Panc1 (cell line): ENCODE measurements around the gene LAIR2. TPM values are rescaled to one million over a fixed set of nuclear protein-coding genes. Genes with fewer than 3 reads are reported as not detected.

Source experiments
- ATAC-seq: fragments of 200-7000 bp; cut with Tn5 transposase; 2 replicates; pipeline ENCODE4 v1.9.1; 2020; ENCODE audit warnings: mild to moderate bottlenecking, moderate library complexity
- BruUV-seq: library from RNA; stranded (reverse); fragments of 400-500 nt; replicated peaks from 2 replicates; lab custom pipeline; 2021; lab: Mats Ljungman, UMichigan
- CTCF ChIA-PET: fragments of 300-600 bp; sonication (Branson Sonifier 250); formaldehyde crosslinking; loops from one replicate; lab custom pipeline; 2022; ENCODE audit warnings: antibody characterized with exemption; lab: Charles Lee
- POLR2A ChIA-PET: fragments of 300-600 bp; sonication (Branson Sonifier 250); formaldehyde crosslinking; loops from one replicate; lab custom pipeline; 2022; ENCODE audit warnings: antibody characterized with exemption; lab: Charles Lee
- DNase-seq: peaks from one replicate; pipeline ENCODE4 v3.0.0-alpha.2; 2010; ENCODE audit warnings: low read depth, low spot score
- H3K27ac ChIP-seq: 2 replicates; pipeline ENCODE4 v1.5.1; 2011; ENCODE audit warnings: mild to moderate bottlenecking, low read length, inconsistent platforms
- H3K27me3 ChIP-seq: fragments of 200-500 bp; sonication (Bioruptor generic); 2 replicates; pipeline ENCODE4 v1.6.0; 2014; ENCODE audit warnings: low read length, inconsistent platforms; ENCODE audit not compliant: control insufficient read depth, insufficient read depth
- H3K36me3 ChIP-seq: fragments of 200-500 bp; sonication (Bioruptor generic); 2 replicates; pipeline ENCODE4 v1.5.1; 2014; ENCODE audit warnings: inconsistent platforms, mild to moderate bottlenecking, low read length, moderate library complexity; ENCODE audit not compliant: control insufficient read depth, insufficient read depth
- H3K4me1 ChIP-seq: 2 replicates; pipeline ENCODE4 v1.5.1; 2011; ENCODE audit warnings: inconsistent platforms, mild to moderate bottlenecking, low read length, moderate library complexity; ENCODE audit not compliant: control insufficient read depth, insufficient read depth
- H3K4me3 ChIP-seq, 2 experiments: 2 replicates each; pipeline ENCODE4 v1.5.1; 2011 to 2012; ENCODE audit warnings: low read depth in 2 of 2, low read length in 2 of 2, mild to moderate bottlenecking in 2 of 2, inconsistent platforms in 1 of 2, moderate library complexity in 1 of 2
- H3K9me3 ChIP-seq: fragments of 200-500 bp; sonication (Bioruptor generic); 2 replicates; pipeline ENCODE4 v1.5.1; 2014; ENCODE audit warnings: low read depth, mild to moderate bottlenecking, inconsistent platforms, low read length, moderate library complexity; ENCODE audit not compliant: control insufficient read depth, insufficient read depth
- POLR2AphosphoS5 ChIP-seq: IDR thresholded peaks from 2 replicates; pipeline ENCODE4 v1.6.1; 2012; ENCODE audit warnings: mild to moderate bottlenecking, low read depth, low read length, moderate library complexity
- SIN3A ChIP-seq: IDR thresholded peaks from 2 replicates; pipeline ENCODE4 v1.6.1; 2012; ENCODE audit warnings: low read depth, mild to moderate bottlenecking, low read length, moderate library complexity, borderline replicate concordance; ENCODE audit not compliant: insufficient read depth
- TCF7L2 ChIP-seq: IDR thresholded peaks from 2 replicates; pipeline ENCODE4 v1.6.1; 2011; ENCODE audit warnings: mild to moderate bottlenecking, low read depth, low read length, inconsistent platforms
- in situ Hi-C: cut with HindIII; loops from 2 replicates; pipeline ENCODE4 v1.10.0; 2016; ENCODE audit warnings: low sequenced_read_pairs, low pct_unique_long_range_greater_than_20kb
- intact Hi-C: fragments of 100-400 bp; cut with micrococcal nuclease; formaldehyde crosslinking; loops from one replicate; pipeline ENCODE4 v1.10.0; 2022; ENCODE audit not compliant: unreplicated experiment
- total RNA-seq: library from RNA; stranded (reverse); gene quantifications from one replicate; pipeline ENCODE4 v1.2.1, GENCODE V29; 2021; ENCODE audit not compliant: unreplicated experiment
- TF ChIP-seq, protein P1 (sequence below), 2 experiments: IDR thresholded peaks; 2 replicates each; pipeline ENCODE4 v1.6.1; 2011 to 2012; ENCODE audit warnings: low read depth in 2 of 2, control low read depth in 1 of 2, low read length in 1 of 2, mild to moderate bottlenecking in 1 of 2, moderate library complexity in 1 of 2; ENCODE audit not compliant: insufficient read depth in 1 of 2
- TF ChIP-seq, protein P2 (sequence below): fragments of 450-650 bp; IDR thresholded peaks from 2 replicates; pipeline ENCODE4 v1.5.1; 2017; ENCODE audit warnings: mild to moderate bottlenecking

LAIR2 gene
- total RNA-seq, 1 experiment from 2014 or later: not detected

DNA sequence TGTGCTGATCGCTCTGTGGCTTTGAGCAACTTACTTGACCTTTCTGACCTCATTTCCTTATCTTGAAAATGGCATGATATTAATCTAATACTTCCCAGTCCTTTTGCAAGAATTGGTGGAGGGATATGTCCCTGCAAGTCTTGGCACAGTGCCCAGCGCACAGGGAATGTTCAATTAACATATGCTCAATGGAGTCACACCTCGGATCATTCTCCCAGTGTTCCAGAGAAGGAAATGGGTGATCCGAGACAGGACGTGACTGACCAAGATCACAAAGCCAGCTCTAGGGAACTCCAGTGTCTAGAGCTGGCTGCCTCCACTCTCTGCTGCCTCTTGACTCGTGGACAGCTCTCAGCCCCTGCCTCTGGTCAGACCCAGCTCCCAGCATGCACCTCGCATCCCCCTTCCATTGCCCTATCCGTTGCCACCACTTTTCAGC is 33.1 kb upstream of the LAIR2 start:
- CTCF ChIA-PET: no interaction called here
- H3K4me3 ChIP-seq: no peak overlapping the region
- no peaks in the 10 kb centered on the region for H3K36me3 ChIP-seq
- H3K27me3 ChIP-seq: no peaks in the 10 kb centered on the region
- in situ Hi-C loops: no loop called here
- no peak for TF ChIP-seq SIN3A
- TF ChIP-seq, protein P1, sequence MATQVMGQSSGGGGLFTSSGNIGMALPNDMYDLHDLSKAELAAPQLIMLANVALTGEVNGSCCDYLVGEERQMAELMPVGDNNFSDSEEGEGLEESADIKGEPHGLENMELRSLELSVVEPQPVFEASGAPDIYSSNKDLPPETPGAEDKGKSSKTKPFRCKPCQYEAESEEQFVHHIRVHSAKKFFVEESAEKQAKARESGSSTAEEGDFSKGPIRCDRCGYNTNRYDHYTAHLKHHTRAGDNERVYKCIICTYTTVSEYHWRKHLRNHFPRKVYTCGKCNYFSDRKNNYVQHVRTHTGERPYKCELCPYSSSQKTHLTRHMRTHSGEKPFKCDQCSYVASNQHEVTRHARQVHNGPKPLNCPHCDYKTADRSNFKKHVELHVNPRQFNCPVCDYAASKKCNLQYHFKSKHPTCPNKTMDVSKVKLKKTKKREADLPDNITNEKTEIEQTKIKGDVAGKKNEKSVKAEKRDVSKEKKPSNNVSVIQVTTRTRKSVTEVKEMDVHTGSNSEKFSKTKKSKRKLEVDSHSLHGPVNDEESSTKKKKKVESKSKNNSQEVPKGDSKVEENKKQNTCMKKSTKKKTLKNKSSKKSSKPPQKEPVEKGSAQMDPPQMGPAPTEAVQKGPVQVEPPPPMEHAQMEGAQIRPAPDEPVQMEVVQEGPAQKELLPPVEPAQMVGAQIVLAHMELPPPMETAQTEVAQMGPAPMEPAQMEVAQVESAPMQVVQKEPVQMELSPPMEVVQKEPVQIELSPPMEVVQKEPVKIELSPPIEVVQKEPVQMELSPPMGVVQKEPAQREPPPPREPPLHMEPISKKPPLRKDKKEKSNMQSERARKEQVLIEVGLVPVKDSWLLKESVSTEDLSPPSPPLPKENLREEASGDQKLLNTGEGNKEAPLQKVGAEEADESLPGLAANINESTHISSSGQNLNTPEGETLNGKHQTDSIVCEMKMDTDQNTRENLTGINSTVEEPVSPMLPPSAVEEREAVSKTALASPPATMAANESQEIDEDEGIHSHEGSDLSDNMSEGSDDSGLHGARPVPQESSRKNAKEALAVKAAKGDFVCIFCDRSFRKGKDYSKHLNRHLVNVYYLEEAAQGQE (IDR thresholded peaks at IDR 0.05; ENCODE audit: insufficient read depth in 1 of 2, low read depth in 2 of 2, low read length in 1 of 2): no peak
- no peak for TF ChIP-seq POLR2AphosphoS5
- TF ChIP-seq TCF7L2: no peak
- TF ChIP-seq, protein P2, sequence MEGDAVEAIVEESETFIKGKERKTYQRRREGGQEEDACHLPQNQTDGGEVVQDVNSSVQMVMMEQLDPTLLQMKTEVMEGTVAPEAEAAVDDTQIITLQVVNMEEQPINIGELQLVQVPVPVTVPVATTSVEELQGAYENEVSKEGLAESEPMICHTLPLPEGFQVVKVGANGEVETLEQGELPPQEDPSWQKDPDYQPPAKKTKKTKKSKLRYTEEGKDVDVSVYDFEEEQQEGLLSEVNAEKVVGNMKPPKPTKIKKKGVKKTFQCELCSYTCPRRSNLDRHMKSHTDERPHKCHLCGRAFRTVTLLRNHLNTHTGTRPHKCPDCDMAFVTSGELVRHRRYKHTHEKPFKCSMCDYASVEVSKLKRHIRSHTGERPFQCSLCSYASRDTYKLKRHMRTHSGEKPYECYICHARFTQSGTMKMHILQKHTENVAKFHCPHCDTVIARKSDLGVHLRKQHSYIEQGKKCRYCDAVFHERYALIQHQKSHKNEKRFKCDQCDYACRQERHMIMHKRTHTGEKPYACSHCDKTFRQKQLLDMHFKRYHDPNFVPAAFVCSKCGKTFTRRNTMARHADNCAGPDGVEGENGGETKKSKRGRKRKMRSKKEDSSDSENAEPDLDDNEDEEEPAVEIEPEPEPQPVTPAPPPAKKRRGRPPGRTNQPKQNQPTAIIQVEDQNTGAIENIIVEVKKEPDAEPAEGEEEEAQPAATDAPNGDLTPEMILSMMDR: no peak
- POLR2A ChIA-PET: no interaction called here
- peaks cover 15% of the 10 kb centered on the region for H3K4me1 ChIP-seq
- no peak for ATAC-seq
- no peak for DNase-seq
- intact Hi-C loops: no loop called here
- no peak overlapping the region for H3K27ac ChIP-seq
- H3K9me3 ChIP-seq: no peaks in the 10 kb centered on the region
- no TSS peak for BruUV-seq

DNA sequence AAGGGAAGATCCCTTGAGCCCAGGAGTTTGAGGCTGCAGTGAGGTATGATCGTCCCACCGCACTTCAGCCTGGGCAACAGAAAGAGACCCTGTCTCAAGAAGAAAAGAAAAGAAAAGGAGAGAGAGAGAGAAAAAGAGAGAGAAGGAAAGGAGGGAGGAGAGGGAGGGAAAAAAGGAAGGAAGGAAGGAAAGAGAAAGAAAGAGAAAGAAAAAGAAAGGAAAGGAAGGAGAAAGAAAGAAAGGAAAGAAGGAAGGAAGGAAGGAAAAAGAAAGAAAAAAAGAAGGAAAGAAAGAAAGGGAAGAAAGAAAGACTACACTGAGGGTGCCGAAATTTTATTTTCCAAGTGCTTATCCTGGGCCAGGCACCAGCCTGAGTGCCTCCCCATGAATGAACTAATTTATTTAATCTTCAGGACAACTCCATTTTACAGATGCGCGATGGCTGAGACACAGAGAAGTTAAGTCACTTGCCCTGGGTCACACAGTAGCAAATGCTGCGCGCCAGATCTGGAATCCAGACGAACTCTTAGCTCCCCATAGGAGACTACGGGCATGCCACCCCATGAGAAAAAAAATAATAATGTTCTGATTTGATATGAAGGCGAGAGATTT is 32.2 kb upstream of the LAIR2 start:
- CTCF ChIA-PET: no interaction called here
- no peaks in the 10 kb centered on the region for H3K9me3 ChIP-seq
- no peaks in the 10 kb centered on the region for H3K36me3 ChIP-seq
- in situ Hi-C loops (no loop called here), intact Hi-C loops (no loop called here)
- DNase-seq (no peak), ATAC-seq (no peak; the same call in 1 of the 2 replicates)
- no peaks in the 10 kb centered on the region for H3K27me3 ChIP-seq
- POLR2A ChIA-PET: interaction anchor here (0.6 kb wide), 1 partner anchor 9 kb away, joined by 6 read pairs; no protein-coding TSS in a partner anchor
- peak overlapping the region; percentile 48; the same call in 1 of the 2 replicates for H3K27ac ChIP-seq
- peak overlapping the region in 1 of 2 experiments; percentile 59; a peak in 2 of 4 replicates for H3K4me3 ChIP-seq
- H3K4me1 ChIP-seq: peaks cover 15% of the 10 kb centered on the region
- no TSS peak for BruUV-seq
- TF ChIP-seq, protein P2: no peak
- TF ChIP-seq SIN3A (no peak), TCF7L2 (no peak), POLR2AphosphoS5 (no peak)
- TF ChIP-seq, protein P1 (IDR thresholded peaks at IDR 0.05; ENCODE audit: insufficient read depth in 1 of 2, low read depth in 2 of 2, low read length in 1 of 2): no peak
